Neuronal stem cell (in vitro differentiated cells): ENCODE data around the gene SEPHS2.

Experiments
- DNase-seq: peaks from one replicate; pipeline ENCODE4 v3.0.0-alpha.2; 2013; ENCODE audit warnings: low spot score
- H2AFZ ChIP-seq: one replicate; pipeline ENCODE4 v1.6.1; 2013; ENCODE audit warnings: mild to moderate bottlenecking, low read length, inconsistent platforms
- H2AK5ac ChIP-seq: 2 replicates; pipeline ENCODE4 v1.6.1; 2013; ENCODE audit warnings: low read depth, mild to moderate bottlenecking, inconsistent platforms, low read length, moderate library complexity, mixed read lengths
- H2BK120ac ChIP-seq: 2 replicates; pipeline ENCODE4 v1.6.1; 2013; ENCODE audit warnings: low read depth, mild to moderate bottlenecking, inconsistent platforms, low read length, moderate library complexity, mixed read lengths
- H2BK12ac ChIP-seq: one replicate; pipeline ENCODE4 v1.6.1; 2013; ENCODE audit warnings: low read length, inconsistent platforms
- H2BK15ac ChIP-seq: 2 replicates; pipeline ENCODE4 v1.6.1; 2013; ENCODE audit warnings: mild to moderate bottlenecking, low read length, inconsistent platforms, mixed read lengths
- H2BK5ac ChIP-seq: one replicate; pipeline ENCODE4 v1.6.1; 2013; ENCODE audit warnings: inconsistent platforms, mild to moderate bottlenecking, low read length, moderate library complexity
- H3K14ac ChIP-seq: one replicate; pipeline ENCODE4 v1.6.1; 2013; ENCODE audit warnings: low read length, inconsistent platforms
- H3K18ac ChIP-seq: 2 replicates; pipeline ENCODE4 v1.6.1; 2013; ENCODE audit warnings: low read length, inconsistent platforms
- H3K23ac ChIP-seq: 2 replicates; pipeline ENCODE4 v1.6.1; 2013; ENCODE audit warnings: low read depth, mild to moderate bottlenecking, mixed read lengths, low read length, inconsistent platforms; ENCODE audit not compliant: poor library complexity
- H3K27ac ChIP-seq: replicated peaks from 3 replicates; pipeline ENCODE4 v1.5.1; 2013; ENCODE audit warnings: low read length, inconsistent platforms
- H3K27me3 ChIP-seq, 3 experiments: 2 replicates each; pipeline ENCODE4 v1.6.1; 2013; ENCODE audit warnings: low read length in 3 of 3, mild to moderate bottlenecking in 2 of 3, inconsistent platforms in 1 of 3, low read depth in 1 of 3, mixed read lengths in 1 of 3, moderate library complexity in 1 of 3; ENCODE audit not compliant: control insufficient read depth in 3 of 3, insufficient read depth in 3 of 3
- H3K36me3 ChIP-seq, 2 donors: replicated peaks in 1 of 2; 2 replicates each; pipeline ENCODE4 v1.6.1; 2013; ENCODE audit warnings: low read length in 2 of 2; ENCODE audit not compliant: control insufficient read depth in 2 of 2, insufficient read depth in 2 of 2
- H3K4ac ChIP-seq: 2 replicates; pipeline ENCODE4 v1.6.1; 2013; ENCODE audit warnings: inconsistent platforms, mild to moderate bottlenecking, low read length, moderate library complexity
- H3K4me1 ChIP-seq, 2 donors: 1 replicate in 1 of 2; 2 replicates in 1 of 2; pipeline ENCODE4 v1.6.1; 2013; ENCODE audit warnings: low read length in 2 of 2, low read depth in 1 of 2; ENCODE audit not compliant: control insufficient read depth in 2 of 2, insufficient read depth in 1 of 2
- H3K4me2 ChIP-seq: one replicate; pipeline ENCODE4 v1.6.1; 2013; ENCODE audit warnings: mild to moderate bottlenecking, low read length, inconsistent platforms; ENCODE audit not compliant: insufficient read depth, poor library complexity, severe bottlenecking
- H3K4me3 ChIP-seq, 2 donors: 2 replicates each; pipeline ENCODE4 v1.5.1; 2013; ENCODE audit warnings: low read length in 2 of 2, mild to moderate bottlenecking in 2 of 2, inconsistent platforms in 1 of 2, moderate library complexity in 1 of 2
- H3K79me1 ChIP-seq: one replicate; pipeline ENCODE4 v1.6.1; 2013; ENCODE audit warnings: low read depth, mild to moderate bottlenecking, inconsistent platforms, low read length, moderate library complexity
- H3K9ac ChIP-seq: one replicate; pipeline ENCODE4 v1.6.1; 2013; ENCODE audit warnings: mild to moderate bottlenecking, low read depth, low read length, inconsistent platforms; ENCODE audit not compliant: poor library complexity
- H3K9me3 ChIP-seq, 2 donors: replicated peaks in 1 of 2; 2 replicates each; pipeline versions ENCODE3 to v1.6.1; 2013; ENCODE audit warnings: low read length in 2 of 2, mild to moderate bottlenecking in 2 of 2, inconsistent platforms in 1 of 2, low read depth in 1 of 2, mixed read lengths in 1 of 2, moderate library complexity in 1 of 2; ENCODE audit not compliant: control insufficient read depth in 2 of 2, insufficient read depth in 1 of 2
- H4K8ac ChIP-seq: one replicate; pipeline ENCODE4 v1.6.1; 2013; ENCODE audit warnings: low read depth, mild to moderate bottlenecking, inconsistent platforms, low read length, moderate library complexity
- H4K91ac ChIP-seq: one replicate; pipeline ENCODE4 v1.6.1; 2013; ENCODE audit warnings: low read length, low read depth, mild to moderate bottlenecking, inconsistent platforms; ENCODE audit not compliant: poor library complexity
- WGBS, 2 donors: extraction: QIAGEN DNeasy Blood & Tissue Kit; methylation state at CpG; one replicate each; pipeline ENCODE4 v1.1.7; 2013; ENCODE audit warnings: missing lambda C conversion rate in 2 of 2, mixed read lengths in 1 of 2; ENCODE audit not compliant: insufficient read length in 2 of 2, insufficient replicate concordance in 1 of 2; ENCODE audit errors: extremely low coverage in 2 of 2; 5-methylcytosine and 5-hydroxymethylcytosine counted together

The SEPHS2 gene

DNA sequence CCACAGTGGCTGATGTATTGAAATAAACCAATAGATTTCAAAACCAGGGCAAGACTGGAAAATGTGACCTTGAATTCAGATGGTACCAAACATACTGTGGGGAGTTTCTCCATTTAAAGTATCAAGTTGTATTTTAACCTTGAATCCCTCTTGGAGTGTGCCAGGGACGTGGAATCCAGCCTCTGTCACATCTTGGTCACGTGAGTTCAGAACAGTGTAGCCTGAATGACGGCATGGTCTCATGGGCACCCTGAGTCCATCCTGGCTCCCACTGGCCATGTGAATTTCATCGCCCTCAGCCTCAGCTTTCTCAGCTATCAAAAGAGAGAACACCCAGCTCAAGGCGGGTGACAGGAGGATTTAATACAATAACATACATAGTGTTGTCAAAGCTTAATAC lies 31.5 kb downstream of the SEPHS2 start:
- H2AFZ ChIP-seq: no peak overlapping the region
- H3K4me1 ChIP-seq: peaks cover 2 to 3% of the 10 kb centered on the region in 2 donors
- H3K79me1 ChIP-seq: peaks cover 5% of the 10 kb centered on the region
- H3K9ac ChIP-seq: no peak overlapping the region
- H3K27ac ChIP-seq: no peak overlapping the region
- H4K91ac ChIP-seq: no peak overlapping the region
- H3K36me3 ChIP-seq: peaks cover 19 to 80% of the 10 kb centered on the region in 2 donors
- no peak overlapping the region for H3K14ac ChIP-seq
- H3K23ac ChIP-seq: no peak overlapping the region
- WGBS, 2 donors: no CpG with 5 or more reads among the region's 5 CpGs
- no peaks in the 10 kb centered on the region for H3K27me3 ChIP-seq
- no peak overlapping the region for H4K8ac ChIP-seq
- no peak overlapping the region for H2BK5ac ChIP-seq
- no peak overlapping the region for H3K18ac ChIP-seq
- H3K4ac ChIP-seq: no peak overlapping the region
- no peak overlapping the region for H3K4me3 ChIP-seq
- H3K4me2 ChIP-seq: no peak overlapping the region
- H2BK12ac ChIP-seq: no peak overlapping the region
- no peak overlapping the region for H2AK5ac ChIP-seq
- no peak overlapping the region for H2BK15ac ChIP-seq
- H2BK120ac ChIP-seq: no peak overlapping the region
- H3K9me3 ChIP-seq: no peaks in the 10 kb centered on the region
- DNase-seq: no peak

DNA sequence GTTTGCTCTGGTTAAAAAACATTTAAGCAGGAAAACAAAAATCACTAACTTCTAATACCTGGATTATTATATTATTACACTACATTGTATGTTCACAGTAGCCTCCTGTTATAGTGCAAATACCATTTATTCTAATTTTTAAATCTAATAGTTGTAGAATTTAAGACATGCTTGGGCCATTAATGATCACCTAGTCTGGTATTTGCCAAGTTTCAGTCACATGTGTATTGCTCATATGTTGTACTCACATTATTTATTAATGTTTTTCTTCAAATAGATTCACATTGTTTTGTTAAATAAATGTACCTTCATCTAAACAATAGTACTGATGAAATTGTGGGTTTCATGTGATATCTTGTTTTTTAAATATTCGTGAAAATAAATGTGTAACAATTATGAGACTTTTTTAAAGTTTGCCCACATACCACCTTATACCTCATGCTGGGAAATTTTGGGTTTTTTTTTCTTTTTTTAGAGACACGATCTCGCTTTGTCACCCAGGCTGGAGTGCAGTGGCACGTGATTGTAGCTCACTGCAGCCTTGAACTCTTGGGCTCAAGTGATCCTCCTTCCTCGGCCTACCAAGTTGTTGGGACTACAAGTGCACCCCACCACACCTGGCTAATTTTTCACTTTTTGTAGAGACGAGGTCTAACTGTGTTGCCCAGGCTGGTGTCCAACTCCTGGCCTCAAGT lies 32.4 kb downstream of the SEPHS2 start:
- Histone ChIP-seq H3K4me1 (peaks cover 4 to 6% of the 10 kb centered on the region in 2 donors), H2BK120ac (no peak overlapping the region), H3K27ac (no peak overlapping the region), H2BK5ac (no peak overlapping the region), H3K9ac (no peak overlapping the region), H3K18ac (no peak overlapping the region), H3K79me1 (peaks cover 5% of the 10 kb centered on the region), H3K23ac (no peak overlapping the region), H3K27me3 (no peaks in the 10 kb centered on the region), H3K4me3 (no peak overlapping the region), H4K91ac (no peak overlapping the region), H3K36me3 (peaks cover 19 to 78% of the 10 kb centered on the region in 2 donors), H3K4ac (no peak overlapping the region), H2AK5ac (no peak overlapping the region), H3K4me2 (no peak overlapping the region), H3K14ac (no peak overlapping the region), H3K9me3 (no peaks in the 10 kb centered on the region), H2BK12ac (no peak overlapping the region), H2AFZ (no peak overlapping the region), H4K8ac (no peak overlapping the region), H2BK15ac (no peak overlapping the region)
- no CpG with 5 or more reads among the region's 6 CpGs for WGBS, 2 donors
- no peak for DNase-seq

DNA sequence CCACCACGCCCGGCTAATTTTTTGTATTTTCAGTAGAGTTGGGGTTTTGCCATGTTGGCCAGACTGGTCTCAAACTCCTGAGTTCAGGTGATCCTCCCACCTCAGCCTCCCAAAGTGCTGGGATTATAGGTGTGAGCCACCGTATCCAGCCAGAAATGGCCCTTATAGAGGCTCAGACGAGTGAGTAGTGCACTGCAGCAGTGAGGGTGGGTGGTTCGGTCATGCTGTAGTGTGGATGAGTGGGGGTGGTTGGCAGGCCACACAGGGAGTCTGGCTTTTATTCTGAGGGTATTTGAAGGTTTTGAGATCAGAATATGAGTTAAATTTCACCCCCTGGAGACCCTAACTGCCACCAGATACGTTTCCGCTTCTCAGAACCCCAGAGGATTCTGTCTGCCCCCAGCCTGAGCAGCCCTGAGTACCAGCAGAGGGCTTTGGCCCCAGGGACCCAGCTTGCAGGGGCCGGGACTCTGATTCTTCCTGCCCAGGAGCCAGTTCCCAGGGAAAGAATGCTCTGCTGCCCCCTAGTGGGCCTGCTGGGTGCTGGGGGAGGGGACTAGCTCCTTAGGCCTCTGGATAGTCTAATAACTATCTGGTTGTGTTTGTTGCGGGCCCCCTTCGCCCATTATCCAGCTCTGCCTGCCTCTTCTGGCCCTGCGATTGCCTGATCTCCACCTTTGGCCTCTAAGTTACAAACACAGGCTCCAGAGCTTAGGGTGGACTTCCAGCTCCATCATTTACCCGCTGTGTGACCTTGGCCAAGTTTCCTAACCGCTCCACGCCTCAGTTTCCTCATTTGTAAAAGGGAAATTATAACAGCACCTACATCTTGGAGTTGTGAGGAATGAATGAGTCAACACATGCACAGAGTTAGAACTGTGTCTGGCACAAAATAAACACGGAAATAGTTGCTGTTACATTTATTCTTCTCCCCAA lies 36.3 kb downstream of the SEPHS2 start:
- H2AFZ ChIP-seq: no peak overlapping the region
- H3K27ac ChIP-seq: no peak overlapping the region
- H3K4me2 ChIP-seq: no peak overlapping the region
- no peak overlapping the region for H2BK15ac ChIP-seq
- peaks cover 19 to 51% of the 10 kb centered on the region in 2 donors for H3K36me3 ChIP-seq
- H3K4ac ChIP-seq: no peak overlapping the region
- H3K79me1 ChIP-seq: peaks cover 6% of the 10 kb centered on the region
- H2AK5ac ChIP-seq: no peak overlapping the region
- no peaks in the 10 kb centered on the region for H3K9me3 ChIP-seq
- no peak overlapping the region for H3K14ac ChIP-seq
- DNase-seq: peak; percentile 87
- H3K4me1 ChIP-seq: peaks cover 9 to 15% of the 10 kb centered on the region in 2 donors
- H2BK12ac ChIP-seq: no peak overlapping the region
- no CpG with 5 or more reads among the region's 15 CpGs for WGBS, 2 donors
- H3K27me3 ChIP-seq: no peaks in the 10 kb centered on the region
- H3K23ac ChIP-seq: no peak overlapping the region
- no peak overlapping the region for H3K9ac ChIP-seq
- no peak overlapping the region for H4K91ac ChIP-seq
- no peak overlapping the region for H2BK120ac ChIP-seq
- H2BK5ac ChIP-seq: no peak overlapping the region
- H4K8ac ChIP-seq: no peak overlapping the region
- H3K18ac ChIP-seq: no peak overlapping the region
- no peak overlapping the region for H3K4me3 ChIP-seq
